Stimulated activated naive CD4-positive, alpha-beta T cell (primary cell): ENCODE results near the gene OPRD1.

ENCODE experiments used
- DNase-seq, 6 experiments: peaks; one replicate each; lab custom pipeline; 2025; lab: John Stamatoyannopoulos, UW

The OPRD1 gene

GRCh38 chr1:28910379-28911115 is 98.6 kb downstream of the OPRD1 start:
- no peak for DNase-seq

- DNase-seq: no peak
Measured at GRCh38 chr1:28913786-28914227, 101.8 kb downstream of the OPRD1 start.

GRCh38 chr1:28914228-28915030 is 102.5 kb downstream of the OPRD1 start, which contains the start of gene EPB41:
TSS of gene EPB41 (plus strand) at chr1:28914569. CDS start at chr1:28987438, 72,869 bp downstream.
- peak; percentile 80 to 89 (median 86) for DNase-seq

GRCh38 chr1:28915031-28915895 is 103.3 kb downstream of the OPRD1 start:
- DNase-seq: peak in 5 of 6 experiments; percentile 55 to 79 (median 62)

- DNase-seq: no peak
Measured at GRCh38 chr1:28917757-28918118, 105.8 kb downstream of the OPRD1 start.
